Measurements from ENCODE around the gene PTPRE.

The PTPRE gene

DNA sequence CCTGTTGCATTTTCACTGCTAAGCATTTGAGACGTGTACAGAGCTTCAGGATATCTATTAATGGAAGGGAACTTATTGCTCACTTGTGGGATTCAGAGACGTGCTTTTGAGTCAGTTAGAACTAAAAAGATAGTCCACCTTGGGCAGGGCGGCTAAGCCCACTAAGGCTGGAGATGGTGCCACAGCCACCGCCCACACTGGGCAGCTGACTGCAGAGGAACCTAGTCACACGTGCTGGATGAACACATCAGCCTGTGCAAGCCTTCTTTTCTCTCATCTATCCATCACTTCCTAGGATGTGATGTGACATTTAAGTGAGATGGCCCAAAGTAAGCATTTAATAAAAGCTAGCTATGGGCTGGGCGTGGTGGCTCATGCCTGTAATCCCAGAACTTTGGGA is 78.0 kb downstream of the PTPRE start:
- CTCF ChIA-PET = interaction anchor here (0.6 to 2.3 kb wide), 2 partner anchors 26 to 223 kb away, joined by 3 to 7 read pairs; no protein-coding TSS in a partner anchor
- H3K27ac ChIP-seq (ENCODE audit: extremely low read depth, low read depth, low read length) = no peak overlapping the region
- H3K36me3 ChIP-seq (ENCODE audit: control insufficient read depth in 2 of 2, insufficient read depth in 1 of 2, low read length in 2 of 2) = no peaks in the 10 kb centered on the region
- TF ChIP-seq ZNF391 (tag by site-specific recombination; IDR thresholded peaks at IDR 0.05; ENCODE audit: borderline replicate concordance, low read depth) = no peak
- no peak for TF ChIP-seq MEIS1 (CRISPR knock-in tag; IDR thresholded peaks at IDR 0.05; ENCODE audit: borderline replicate concordance)
- no peak for TF ChIP-seq ZNF513 (tag by site-specific recombination; IDR thresholded peaks at IDR 0.05)
- no peak for TF ChIP-seq ZNF677 (tag by site-specific recombination; IDR thresholded peaks at IDR 0.05)
- TF ChIP-seq, protein P1, sequence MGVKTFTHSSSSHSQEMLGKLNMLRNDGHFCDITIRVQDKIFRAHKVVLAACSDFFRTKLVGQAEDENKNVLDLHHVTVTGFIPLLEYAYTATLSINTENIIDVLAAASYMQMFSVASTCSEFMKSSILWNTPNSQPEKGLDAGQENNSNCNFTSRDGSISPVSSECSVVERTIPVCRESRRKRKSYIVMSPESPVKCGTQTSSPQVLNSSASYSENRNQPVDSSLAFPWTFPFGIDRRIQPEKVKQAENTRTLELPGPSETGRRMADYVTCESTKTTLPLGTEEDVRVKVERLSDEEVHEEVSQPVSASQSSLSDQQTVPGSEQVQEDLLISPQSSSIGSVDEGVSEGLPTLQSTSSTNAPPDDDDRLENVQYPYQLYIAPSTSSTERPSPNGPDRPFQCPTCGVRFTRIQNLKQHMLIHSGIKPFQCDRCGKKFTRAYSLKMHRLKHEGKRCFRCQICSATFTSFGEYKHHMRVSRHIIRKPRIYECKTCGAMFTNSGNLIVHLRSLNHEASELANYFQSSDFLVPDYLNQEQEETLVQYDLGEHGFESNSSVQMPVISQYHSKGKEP (tag by site-specific recombination; IDR thresholded peaks at IDR 0.05) = no peak
- no peak for TF ChIP-seq GFI1B (tag by site-specific recombination; IDR thresholded peaks at IDR 0.05)
- TF ChIP-seq ZNF621 (tag by site-specific recombination; IDR thresholded peaks at IDR 0.05) = no peak
- no peak for TF ChIP-seq ZFP69B (tag by site-specific recombination; IDR thresholded peaks at IDR 0.05)
- TF ChIP-seq ZNF747 (tag by site-specific recombination; IDR thresholded peaks at IDR 0.05) = no peak
- no peak for TF ChIP-seq IKZF3 (tag by site-specific recombination; IDR thresholded peaks at IDR 0.05)
- no peak overlapping the region for H3K4me3 ChIP-seq (ENCODE audit: low read depth, low read length)
- POLR2A ChIA-PET = no interaction called here
- H3K9me3 ChIP-seq (ENCODE audit: control insufficient read depth, insufficient read depth, low read depth, low read length) = no peaks in the 10 kb centered on the region
- H3K4me1 ChIP-seq (ENCODE audit: control insufficient read depth, insufficient read depth, low read length) = no peaks in the 10 kb centered on the region

DNA sequence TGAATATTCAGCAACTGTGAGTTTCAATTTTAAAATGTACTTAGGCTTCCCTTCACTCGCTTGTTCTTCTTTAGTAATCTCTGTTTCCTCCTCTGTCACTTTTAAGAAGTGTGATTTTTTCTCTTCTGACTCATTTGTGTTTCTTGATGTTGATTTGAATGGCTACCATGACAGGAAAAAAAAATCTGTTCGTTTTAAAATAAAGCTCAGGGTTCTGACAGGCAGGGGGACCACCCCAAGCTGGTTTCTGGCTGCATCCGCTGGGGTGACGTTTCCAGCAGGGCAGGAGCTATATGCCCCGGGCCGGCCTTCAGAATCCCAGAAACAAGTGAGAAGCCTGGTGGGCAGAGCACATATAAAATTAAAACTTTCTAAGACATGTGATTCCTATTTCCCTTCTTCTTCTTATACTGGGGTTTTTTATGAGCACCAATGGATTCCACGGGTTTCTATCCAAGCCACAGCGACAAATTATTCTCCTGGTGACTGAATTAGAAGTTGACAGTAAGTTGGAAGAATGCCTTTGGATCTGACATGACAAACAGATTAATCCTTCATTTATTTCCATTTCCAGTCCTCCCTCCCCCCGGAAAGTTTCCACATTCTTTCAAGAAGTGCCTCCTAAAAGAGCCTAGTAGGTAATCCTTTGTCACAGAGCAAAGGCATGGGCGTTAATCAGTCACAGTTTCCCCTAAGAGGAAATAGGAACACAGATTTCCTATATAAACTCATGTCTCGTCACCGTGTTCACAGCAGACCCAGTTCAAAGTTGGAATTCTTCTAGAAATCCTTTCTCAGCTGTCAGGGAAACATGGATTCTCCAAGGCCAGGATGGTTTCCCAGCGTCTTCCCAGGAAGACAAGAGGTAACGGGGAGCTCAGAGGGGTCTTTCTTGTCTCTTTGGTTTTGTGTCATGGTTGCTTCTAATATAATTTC is 79.9 kb downstream of the PTPRE start:
- Histone ChIP-seq H3K4me3 (ENCODE audit: low read depth, low read length) (no peak overlapping the region), H3K36me3 (ENCODE audit: control insufficient read depth in 2 of 2, insufficient read depth in 1 of 2, low read length in 2 of 2) (no peaks in the 10 kb centered on the region), H3K27ac (ENCODE audit: extremely low read depth, low read depth, low read length) (no peak overlapping the region), H3K9me3 (ENCODE audit: control insufficient read depth, insufficient read depth, low read depth, low read length) (no peaks in the 10 kb centered on the region), H3K4me1 (ENCODE audit: control insufficient read depth, insufficient read depth, low read length) (peaks cover 15% of the 10 kb centered on the region)
- POLR2A ChIA-PET = no interaction called here
- TF ChIP-seq ZNF544 (tag by site-specific recombination; IDR thresholded peaks at IDR 0.05) = no peak
- TF ChIP-seq ZNF211 (tag by site-specific recombination; IDR thresholded peaks at IDR 0.05; ENCODE audit: low read depth) = no peak
- no peak for TF ChIP-seq ZNF530 (tag by site-specific recombination; IDR thresholded peaks at IDR 0.05; ENCODE audit: low read depth)
- TF ChIP-seq SALL2 (tag by site-specific recombination; IDR thresholded peaks at IDR 0.05; ENCODE audit: borderline replicate concordance) = no peak
- TF ChIP-seq, protein P2, sequence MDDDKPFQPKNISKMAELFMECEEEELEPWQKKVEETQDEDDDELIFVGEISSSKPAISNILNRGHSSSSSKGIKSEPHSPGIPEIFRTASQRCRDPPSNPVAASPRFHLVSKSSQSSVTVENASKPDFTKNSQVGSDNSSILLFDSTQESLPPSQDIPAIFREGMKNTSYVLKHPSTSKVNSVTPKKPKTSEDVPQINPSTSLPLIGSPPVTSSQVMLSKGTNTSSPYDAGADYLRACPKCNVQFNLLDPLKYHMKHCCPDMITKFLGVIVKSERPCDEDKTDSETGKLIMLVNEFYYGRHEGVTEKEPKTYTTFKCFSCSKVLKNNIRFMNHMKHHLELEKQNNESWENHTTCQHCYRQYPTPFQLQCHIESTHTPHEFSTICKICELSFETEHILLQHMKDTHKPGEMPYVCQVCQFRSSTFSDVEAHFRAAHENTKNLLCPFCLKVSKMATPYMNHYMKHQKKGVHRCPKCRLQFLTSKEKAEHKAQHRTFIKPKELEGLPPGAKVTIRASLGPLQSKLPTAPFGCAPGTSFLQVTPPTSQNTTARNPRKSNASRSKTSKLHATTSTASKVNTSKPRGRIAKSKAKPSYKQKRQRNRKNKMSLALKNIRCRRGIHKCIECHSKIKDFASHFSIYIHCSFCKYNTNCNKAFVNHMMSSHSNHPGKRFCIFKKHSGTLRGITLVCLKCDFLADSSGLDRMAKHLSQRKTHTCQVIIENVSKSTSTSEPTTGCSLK (tag by site-specific recombination; IDR thresholded peaks at IDR 0.05) = no peak
- TF ChIP-seq, protein P3, sequence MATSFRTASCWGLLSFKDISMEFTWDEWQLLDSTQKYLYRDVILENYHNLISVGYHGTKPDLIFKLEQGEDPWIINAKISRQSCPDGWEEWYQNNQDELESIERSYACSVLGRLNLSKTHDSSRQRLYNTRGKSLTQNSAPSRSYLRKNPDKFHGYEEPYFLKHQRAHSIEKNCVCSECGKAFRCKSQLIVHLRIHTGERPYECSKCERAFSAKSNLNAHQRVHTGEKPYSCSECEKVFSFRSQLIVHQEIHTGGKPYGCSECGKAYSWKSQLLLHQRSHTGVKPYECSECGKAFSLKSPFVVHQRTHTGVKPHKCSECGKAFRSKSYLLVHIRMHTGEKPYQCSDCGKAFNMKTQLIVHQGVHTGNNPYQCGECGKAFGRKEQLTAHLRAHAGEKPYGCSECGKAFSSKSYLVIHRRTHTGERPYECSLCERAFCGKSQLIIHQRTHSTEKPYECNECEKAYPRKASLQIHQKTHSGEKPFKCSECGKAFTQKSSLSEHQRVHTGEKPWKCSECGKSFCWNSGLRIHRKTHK (tag by site-specific recombination; IDR thresholded peaks at IDR 0.05) = no peak
- no peak for TF ChIP-seq ZNF521 (tag by site-specific recombination; IDR thresholded peaks at IDR 0.05)
- TF ChIP-seq ZNF514 (tag by site-specific recombination; IDR thresholded peaks at IDR 0.05) = no peak
- TF ChIP-seq YY2 (tag by site-specific recombination; IDR thresholded peaks at IDR 0.05) = no peak
- no peak for TF ChIP-seq ZNF561 (tag by site-specific recombination; IDR thresholded peaks at IDR 0.05; ENCODE audit: borderline replicate concordance)
- TF ChIP-seq GLIS2 (tag by site-specific recombination; IDR thresholded peaks at IDR 0.05) = no peak
- TF ChIP-seq, protein P4, sequence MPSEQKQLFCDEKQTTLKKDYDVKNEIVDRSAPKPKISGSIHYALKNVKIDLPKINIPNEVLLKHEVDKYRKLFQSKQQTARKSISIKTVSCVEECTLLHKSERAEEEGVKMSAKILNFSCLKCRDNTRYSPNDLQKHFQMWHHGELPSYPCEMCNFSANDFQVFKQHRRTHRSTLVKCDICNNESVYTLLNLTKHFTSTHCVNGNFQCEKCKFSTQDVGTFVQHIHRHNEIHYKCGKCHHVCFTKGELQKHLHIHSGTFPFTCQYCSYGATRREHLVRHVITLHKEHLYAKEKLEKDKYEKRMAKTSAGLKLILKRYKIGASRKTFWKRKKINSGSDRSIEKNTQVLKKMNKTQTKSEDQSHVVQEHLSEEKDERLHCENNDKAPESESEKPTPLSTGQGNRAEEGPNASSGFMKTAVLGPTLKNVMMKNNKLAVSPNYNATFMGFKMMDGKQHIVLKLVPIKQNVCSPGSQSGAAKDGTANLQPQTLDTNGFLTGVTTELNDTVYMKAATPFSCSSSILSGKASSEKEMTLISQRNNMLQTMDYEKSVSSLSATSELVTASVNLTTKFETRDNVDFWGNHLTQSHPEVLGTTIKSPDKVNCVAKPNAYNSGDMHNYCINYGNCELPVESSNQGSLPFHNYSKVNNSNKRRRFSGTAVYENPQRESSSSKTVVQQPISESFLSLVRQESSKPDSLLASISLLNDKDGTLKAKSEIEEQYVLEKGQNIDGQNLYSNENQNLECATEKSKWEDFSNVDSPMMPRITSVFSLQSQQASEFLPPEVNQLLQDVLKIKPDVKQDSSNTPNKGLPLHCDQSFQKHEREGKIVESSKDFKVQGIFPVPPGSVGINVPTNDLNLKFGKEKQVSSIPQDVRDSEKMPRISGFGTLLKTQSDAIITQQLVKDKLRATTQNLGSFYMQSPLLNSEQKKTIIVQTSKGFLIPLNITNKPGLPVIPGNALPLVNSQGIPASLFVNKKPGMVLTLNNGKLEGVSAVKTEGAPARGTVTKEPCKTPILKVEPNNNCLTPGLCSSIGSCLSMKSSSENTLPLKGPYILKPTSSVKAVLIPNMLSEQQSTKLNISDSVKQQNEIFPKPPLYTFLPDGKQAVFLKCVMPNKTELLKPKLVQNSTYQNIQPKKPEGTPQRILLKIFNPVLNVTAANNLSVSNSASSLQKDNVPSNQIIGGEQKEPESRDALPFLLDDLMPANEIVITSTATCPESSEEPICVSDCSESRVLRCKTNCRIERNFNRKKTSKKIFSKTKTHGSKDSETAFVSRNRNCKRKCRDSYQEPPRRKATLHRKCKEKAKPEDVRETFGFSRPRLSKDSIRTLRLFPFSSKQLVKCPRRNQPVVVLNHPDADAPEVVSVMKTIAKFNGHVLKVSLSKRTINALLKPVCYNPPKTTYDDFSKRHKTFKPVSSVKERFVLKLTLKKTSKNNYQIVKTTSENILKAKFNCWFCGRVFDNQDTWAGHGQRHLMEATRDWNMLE (tag by site-specific recombination; conservative IDR thresholded peaks at IDR 0.05; ENCODE audit: low read depth) = no peak
- CTCF ChIA-PET = interaction anchor here (0.7 to 2.3 kb wide), 4 partner anchors 24 to 616 kb away, joined by 3 to 7 read pairs (median 4); no protein-coding TSS in a partner anchor
